Measurements from ENCODE around the gene BLID. TPM values are rescaled to one million over a fixed set of nuclear protein-coding genes. Genes with fewer than 3 reads are reported as not detected.

BLID gene
- total RNA-seq, 2 donors from 2014 or later: 3.3 TPM; not detected in 1

GRCh38 chr11:122098261-122098980 lies 17.6 kb downstream of the BLID start:
- H3K36me3 ChIP-seq: no peaks in the 10 kb centered on the region
- no peaks in the 10 kb centered on the region for H3K9me3 ChIP-seq
- peaks cover 3% of the 10 kb centered on the region for H3K27me3 ChIP-seq (replicated peaks; ENCODE audit: insufficient read depth)
- WGBS: 20% methylated on average over 7 of the region's 7 CpGs
- no peaks in the 10 kb centered on the region for H3K4me1 ChIP-seq (replicated peaks)
- intact Hi-C loops (cut with DNase I): loop anchor here (5.0 kb wide), 1 partner anchor 59 kb away; no protein-coding TSS in a partner anchor
- peak overlapping the region; percentile 24 to 32 for H3K4me3 ChIP-seq
- H3K27ac ChIP-seq: peak overlapping the region; percentile 76 to 77
- TF ChIP-seq POLR2A (IDR thresholded peaks at IDR 0.05) (no peak), POLR2AphosphoS5 (IDR thresholded peaks at IDR 0.05) (no peak), CTCF (IDR thresholded peaks at IDR 0.05) (no peak)
- DNase-seq (ENCODE audit: low spot score): no peak

- 9% methylated on average over 11 of the region's 11 CpGs for WGBS
- H3K27ac ChIP-seq: peak overlapping the region; percentile 76 to 77
- H3K4me3 ChIP-seq: peak overlapping the region; percentile 24 to 32
- TF ChIP-seq CTCF (IDR thresholded peaks at IDR 0.05): no peak
- TF ChIP-seq POLR2A (IDR thresholded peaks at IDR 0.05): no peak
- TF ChIP-seq POLR2AphosphoS5 (IDR thresholded peaks at IDR 0.05): no peak
- H3K36me3 ChIP-seq: no peaks in the 10 kb centered on the region
- no peaks in the 10 kb centered on the region for H3K4me1 ChIP-seq (replicated peaks)
- intact Hi-C loops (cut with DNase I): loop anchor here (2.0 to 5.0 kb wide), 2 partner anchors 60 to 375 kb away; no protein-coding TSS in a partner anchor
- DNase-seq (ENCODE audit: low spot score): peak; percentile 10
- H3K27me3 ChIP-seq (replicated peaks; ENCODE audit: insufficient read depth): peaks cover 3% of the 10 kb centered on the region
- no peaks in the 10 kb centered on the region for H3K9me3 ChIP-seq
Observed at GRCh38 chr11:122097419-122098001, 18.5 kb downstream of the BLID start.

DNA sequence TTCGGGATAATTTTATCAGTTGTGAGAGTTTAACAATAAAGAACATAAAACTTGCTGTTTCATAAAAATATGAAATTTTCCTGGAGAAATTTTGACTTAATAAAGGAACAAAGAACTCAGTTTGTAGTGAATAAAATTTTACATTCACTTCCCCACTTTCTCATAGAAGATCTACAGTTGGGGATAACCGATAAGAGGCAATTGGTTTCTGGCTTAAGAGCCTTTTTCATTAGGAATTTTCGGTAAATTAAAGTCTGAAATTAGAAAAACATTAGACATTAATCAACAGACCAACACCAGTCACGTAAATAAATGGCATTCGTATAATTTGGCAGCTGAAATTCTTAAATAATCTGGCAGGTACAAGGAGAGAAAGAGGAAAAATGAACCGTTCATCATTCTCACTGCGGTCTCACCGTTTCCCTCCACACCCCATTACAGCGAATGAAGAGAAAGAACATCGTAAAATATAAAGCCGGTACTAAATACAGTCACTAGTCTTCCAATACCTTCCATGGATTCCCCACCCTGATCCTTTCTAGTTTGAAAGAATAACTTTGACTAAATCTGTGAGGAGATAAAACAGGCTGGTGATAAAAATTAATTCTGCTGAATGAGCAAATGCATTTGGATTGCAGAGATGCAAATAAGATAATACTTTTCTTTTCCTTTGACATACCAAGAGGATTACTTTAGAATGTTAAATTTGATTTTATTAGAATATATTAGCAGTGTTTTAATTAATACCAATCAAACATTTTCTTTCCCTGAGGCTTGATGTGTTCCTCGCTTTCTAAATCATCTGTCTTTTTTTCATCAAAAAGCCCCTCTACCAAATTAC lies 19.5 kb downstream of the BLID start:
- Histone ChIP-seq H3K36me3 (no peaks in the 10 kb centered on the region), H3K27ac (peak overlapping the region; percentile 76 to 77), H3K27me3 (replicated peaks; ENCODE audit: insufficient read depth) (peaks cover 3% of the 10 kb centered on the region), H3K9me3 (no peaks in the 10 kb centered on the region), H3K4me1 (replicated peaks) (no peaks in the 10 kb centered on the region), H3K4me3 (peak overlapping the region; percentile 10 to 24)
- WGBS: 26% methylated on average over 12 of the region's 12 CpGs
- no peak for DNase-seq (ENCODE audit: low spot score)
- TF ChIP-seq POLR2A (IDR thresholded peaks at IDR 0.05) (no peak), POLR2AphosphoS5 (IDR thresholded peaks at IDR 0.05) (no peak), CTCF (IDR thresholded peaks at IDR 0.05) (no peak)
- intact Hi-C loops (cut with DNase I): loop anchor here (2.0 to 5.0 kb wide), 2 partner anchors 61 to 374 kb away; no protein-coding TSS in a partner anchor

- no peaks in the 10 kb centered on the region for H3K36me3 ChIP-seq
- TF ChIP-seq POLR2AphosphoS5 (IDR thresholded peaks at IDR 0.05) (no peak), CTCF (IDR thresholded peaks at IDR 0.05) (no peak)
- no peaks in the 10 kb centered on the region for H3K9me3 ChIP-seq
- peak overlapping the region; percentile 76 to 77 for H3K27ac ChIP-seq
- peak overlapping the region in 1 of 2 donors; percentile 10 for H3K4me3 ChIP-seq
- no peaks in the 10 kb centered on the region for H3K4me1 ChIP-seq (replicated peaks)
- 38% methylated on average over 12 of the region's 12 CpGs for WGBS
- H3K27me3 ChIP-seq (replicated peaks; ENCODE audit: insufficient read depth): no peaks in the 10 kb centered on the region
- DNase-seq (ENCODE audit: low spot score): no peak
- intact Hi-C loops (cut with DNase I): loop anchor here (2.0 to 5.0 kb wide), 2 partner anchors 62 to 373 kb away; no protein-coding TSS in a partner anchor
Observed at GRCh38 chr11:122095681-122096262, 20.2 kb downstream of the BLID start.

Data from prostate gland (tissue), 2 donors.